ENCODE measurements around the gene AATF.

- TF ChIP-seq CTCF (IDR thresholded peaks at IDR 0.05) (no peak), POLR2A (IDR thresholded peaks at IDR 0.05) (no peak)
Measured at GRCh38 chr17:37041932-37042331, 93.2 kb downstream of the AATF start.
